GM19467 (cell line): ENCODE results near the gene TARS3.
A peak's percentile ranks its signal among the peaks of the same experiment; 100 is the strongest.
"Not testable (repeated sequence)": the region's sequence is repeated elsewhere in the genome, so short reads cannot be mapped to it uniquely, and the experiment has no call there.

Experiments used
- ATAC-seq: cut with Tn5 transposase; IDR thresholded peaks from one replicate; pipeline ENCODE4 v1.9.1; 2021; ENCODE audit warnings: mild to moderate bottlenecking, moderate library complexity; ENCODE audit not compliant: unreplicated experiment

Gene TARS3

DNA sequence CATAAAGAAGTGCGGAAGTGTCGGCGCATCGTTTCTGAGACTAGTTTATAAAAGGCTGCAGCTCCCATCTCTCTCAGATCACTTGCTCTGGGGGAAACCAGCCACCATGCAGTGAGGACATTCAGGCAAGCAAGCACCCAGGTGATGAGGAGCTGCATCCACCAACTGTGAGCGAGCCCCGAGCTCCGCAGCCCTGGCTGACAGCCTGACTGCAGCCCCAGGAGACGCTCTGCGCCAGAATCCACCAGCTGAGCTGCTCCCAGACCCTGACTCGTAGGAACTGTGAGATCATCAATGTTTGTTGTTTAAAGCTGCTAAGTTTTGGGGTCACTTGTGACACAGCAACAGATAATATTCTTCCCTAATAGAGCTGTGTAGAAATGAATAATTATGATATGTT is 67.1 kb downstream of the TARS3 start:
- no peak for ATAC-seq

DNA sequence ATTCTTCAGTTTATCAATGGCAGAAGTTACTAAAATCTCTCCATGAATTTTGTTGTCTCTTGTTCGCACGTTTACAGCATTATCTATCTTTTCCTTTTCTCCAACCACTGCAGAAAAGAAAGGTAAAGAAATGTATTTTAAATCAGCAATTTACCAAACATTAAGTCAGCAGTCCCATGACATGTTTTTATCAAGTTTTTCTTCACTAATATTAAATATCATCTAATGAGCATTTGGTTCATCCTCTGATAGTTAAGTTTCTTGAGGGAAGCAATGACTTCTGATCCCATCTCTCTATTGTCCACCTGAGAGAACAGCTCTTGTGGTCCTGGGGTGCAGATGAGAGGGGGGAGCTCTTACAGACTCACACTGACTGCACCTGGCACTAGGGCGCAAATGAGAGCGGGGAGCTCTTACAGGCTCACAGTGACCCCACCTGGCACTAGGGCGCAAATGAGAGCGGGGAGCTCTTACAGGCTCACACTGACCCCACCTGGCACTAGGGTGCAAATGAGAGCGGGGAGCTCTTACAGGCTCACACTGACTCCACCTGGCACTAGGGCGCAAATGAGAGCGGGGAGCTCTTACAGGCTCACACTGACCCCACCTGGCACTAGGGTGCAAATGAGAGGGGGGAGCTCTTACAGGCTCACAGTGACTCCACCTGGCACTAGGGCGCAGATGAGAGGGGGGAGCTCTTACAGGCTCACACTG is 69.5 kb downstream of the TARS3 start:
- ATAC-seq: not testable (repeated sequence)

DNA sequence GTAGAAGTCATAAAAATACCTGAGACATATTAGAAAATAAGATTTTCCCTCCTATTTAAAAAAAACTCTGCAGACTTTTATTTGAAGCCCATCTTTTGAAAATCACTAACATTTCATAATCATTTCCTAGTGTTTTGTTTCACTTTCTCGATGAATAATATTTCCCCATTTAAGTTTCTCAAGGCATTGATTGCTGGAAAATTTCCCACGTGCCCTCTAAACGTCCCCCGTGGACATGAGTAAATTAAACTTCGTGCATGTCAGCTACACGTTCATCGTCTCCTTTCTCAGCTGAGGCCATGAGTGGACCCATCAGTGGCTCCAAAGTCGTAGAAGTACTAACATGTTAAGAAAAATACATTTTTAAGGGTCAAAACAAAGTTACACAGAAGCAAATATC is 70.1 kb downstream of the TARS3 start:
- ATAC-seq: no peak

DNA sequence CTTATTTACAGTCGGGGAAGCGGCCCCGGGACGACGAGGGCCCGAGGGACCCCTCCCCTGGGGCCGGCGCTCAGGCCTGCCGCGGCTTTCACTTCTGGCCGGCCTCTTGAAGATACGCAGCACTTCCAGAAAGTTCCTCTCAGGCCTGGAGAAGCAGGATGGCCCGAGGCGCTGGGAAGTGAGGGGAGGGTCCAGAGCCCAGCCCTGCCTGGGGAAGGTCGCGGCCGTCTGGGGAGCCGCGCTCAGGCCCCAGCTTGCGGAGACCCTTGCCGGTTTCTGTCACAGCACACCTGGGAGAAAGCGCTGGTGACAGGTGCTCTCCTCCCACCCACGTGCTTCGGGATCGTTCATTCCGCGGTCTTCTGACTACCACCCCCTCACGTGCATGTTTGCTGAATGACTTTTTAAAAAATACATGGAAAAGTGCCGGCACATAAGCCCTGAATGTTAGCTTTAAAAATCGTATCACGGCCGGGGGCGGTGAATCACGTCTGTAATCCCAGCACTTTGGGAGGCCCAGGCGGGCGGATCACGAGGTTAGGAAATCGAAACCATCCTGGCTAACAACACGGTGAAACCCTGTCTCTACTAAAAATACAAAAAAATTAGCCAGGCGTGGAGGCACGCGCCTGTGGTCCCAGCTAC is 71.4 kb downstream of the TARS3 start:
- ATAC-seq: no peak

DNA sequence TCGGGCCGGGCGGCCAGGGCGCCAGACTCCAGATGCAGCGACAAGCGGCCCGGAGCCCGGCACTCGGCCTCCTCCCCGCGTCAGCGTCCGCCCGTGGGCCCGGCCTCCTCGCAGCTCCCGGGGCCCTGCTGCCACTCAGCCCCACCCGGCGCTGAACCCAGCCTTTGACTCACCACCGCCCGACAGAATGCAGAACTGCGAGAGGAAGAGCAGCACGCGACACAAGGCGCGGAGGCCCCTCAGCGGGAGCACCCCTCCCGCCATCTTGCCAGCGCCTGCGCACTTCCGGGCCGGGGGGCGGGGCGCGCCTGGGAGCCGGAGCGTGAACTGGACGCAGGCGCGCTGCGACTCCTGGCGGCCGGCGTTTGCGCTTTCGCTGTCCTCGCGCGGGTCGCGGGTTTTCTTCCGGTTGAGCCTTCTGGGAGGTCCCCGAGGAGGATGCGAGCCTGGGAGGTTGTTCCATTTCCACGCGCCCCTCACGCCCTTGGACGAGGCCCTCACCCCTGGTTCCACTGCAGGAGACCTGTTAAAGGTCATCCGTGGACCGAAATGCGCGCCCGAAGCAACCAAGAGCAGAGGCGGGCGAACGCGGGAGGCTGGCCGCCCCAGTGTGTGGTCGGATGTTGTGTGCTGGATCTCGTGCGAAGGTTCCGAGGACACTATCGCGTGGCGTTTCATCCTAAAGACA is 72.0 kb downstream of the TARS3 start, which contains the start of gene TM2D3:
Gene TM2D3, minus strand, starts transcription at position 284 of the 688 bp plus-strand sequence. Its CDS starts 20 bp downstream, at position 264.
- peak; percentile 88 for ATAC-seq

DNA sequence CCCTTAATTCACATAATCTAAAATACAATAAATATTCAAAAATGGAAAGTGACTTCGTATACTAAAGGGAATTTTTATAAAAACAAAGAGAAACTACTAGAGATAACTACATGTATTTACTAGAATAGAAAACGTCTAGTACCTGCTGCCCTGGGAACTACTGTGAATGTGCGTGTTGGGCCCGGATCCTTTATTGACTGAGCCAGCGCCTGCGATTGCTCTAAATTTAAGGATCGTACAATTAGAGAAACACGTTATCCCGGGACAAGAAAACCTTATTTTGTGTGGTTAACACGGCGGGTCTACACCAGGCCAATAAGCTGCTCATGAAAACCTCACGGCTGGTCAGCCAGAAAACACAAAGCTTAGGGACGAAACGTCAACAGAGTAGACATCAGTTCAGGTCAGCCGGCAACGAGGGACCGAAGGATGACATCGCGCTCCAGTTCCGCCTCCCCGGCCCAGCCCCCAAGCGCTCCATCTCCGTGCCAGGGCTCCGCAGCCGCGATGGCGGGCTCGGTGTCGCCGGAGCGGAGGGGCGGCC is 72.6 kb downstream of the TARS3 start:
- peak; percentile 42 for ATAC-seq

DNA sequence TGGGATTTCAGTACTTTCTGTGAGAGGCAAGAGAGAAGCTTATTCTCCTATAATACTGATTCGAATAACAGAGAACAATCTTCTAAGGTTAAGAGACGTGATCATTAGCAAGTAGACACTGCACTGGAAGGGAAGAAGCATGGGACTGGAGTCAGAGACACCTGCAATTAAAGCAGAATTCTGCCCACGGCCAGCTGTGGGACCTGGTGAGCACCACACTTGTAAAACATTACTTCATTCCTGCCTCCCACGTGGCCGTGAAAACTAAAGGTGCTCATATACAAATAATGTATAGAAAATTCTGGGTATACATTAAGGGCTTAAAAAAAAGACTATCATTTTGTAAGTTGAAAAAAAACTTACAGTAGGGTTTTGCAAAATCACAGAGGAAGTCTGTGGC is 74.1 kb downstream of the TARS3 start:
- ATAC-seq: no peak

DNA sequence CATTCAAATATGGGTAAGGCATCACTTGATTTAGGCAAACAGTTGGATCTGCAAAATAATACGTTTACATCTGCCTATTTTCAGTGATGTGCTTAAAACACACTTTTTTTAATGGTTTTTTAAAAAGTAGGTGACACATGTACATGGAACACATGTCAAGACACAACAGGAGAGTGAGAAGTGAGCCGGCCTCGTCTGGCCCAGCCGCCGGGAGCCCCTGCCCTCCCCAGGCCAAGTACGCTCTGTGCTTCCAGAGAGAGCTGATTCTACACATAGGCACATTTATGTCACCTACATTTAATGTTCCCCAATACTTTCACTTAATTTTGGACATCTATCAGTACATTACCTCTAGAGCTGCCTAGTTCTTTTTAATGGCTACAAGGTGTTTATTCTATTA is 75.9 kb downstream of the TARS3 start:
- no peak for ATAC-seq

DNA sequence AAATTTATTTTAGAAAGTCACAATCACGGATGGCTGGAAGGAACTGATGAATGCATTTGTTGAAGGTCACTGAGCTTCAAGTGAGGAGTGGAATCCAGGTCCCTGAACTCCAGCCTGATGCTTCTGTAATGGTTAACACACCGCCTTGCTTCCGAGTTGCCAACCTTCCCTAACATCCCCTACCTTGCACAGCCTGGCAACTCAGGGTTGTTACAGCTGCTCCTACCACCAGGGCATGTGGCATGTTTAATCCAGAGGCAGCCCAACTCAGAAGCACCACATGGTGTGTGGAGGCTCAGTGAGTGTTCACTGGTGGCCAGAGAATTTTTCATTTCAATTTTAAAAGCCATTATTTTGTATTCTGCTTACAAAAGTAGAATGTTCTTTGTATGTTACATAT is 77.0 kb downstream of the TARS3 start:
- no peak for ATAC-seq

DNA sequence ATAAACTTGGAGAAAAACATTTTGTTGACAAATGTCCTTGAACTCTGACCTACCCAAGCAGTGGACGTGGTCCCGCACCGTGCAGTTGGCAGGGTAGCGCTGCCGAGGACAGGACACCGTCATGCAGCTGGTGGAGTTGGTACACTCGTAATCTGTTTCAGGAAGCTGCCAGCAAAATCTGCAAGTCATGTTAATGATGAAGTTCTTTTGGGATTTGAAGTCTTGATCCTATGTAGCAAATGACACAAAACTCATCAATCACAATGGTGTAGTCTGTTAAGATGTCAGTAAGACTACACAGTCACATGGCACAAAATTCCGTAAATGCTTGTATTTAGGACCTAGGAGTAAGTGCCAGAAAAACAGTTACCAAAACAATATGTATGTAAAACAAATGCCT is 77.6 kb downstream of the TARS3 start:
- ATAC-seq: no peak

DNA sequence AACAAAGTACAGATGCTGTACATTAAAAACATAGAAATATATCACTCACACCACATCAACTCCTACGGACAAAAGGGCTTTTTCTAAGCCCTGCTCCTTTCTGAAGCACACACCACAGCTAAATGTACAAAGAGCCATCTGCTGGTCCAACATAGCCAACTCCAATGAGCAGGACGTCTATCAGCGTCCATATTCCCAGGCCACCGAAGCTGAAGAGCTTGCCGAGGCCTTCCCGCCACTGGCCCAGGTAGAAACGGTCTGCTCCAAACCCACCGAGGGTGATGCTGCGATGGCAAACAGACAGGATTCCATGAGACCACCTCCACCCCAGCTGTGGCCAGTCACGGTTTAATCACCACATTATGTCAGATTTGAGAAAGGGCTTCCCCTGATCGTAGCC is 81.9 kb downstream of the TARS3 start:
- no peak for ATAC-seq

DNA sequence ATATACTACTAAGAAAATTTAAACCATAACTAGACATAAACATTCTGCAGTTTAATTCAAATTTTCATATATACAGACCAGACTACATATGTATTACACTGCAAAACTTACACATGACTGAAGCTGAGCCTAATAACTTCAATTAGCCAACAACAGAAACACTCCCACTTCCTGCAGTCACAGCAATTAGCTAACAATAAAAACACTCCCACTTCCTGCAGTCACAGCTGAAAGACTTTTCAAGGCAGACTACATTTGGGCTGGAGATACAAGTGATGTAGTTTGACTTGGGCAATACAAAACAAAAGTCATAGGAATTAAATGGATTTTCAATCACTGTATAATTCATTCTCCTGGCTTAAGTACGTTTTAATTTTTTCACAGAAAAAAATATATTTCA is 82.4 kb downstream of the TARS3 start:
- ATAC-seq: no peak

DNA sequence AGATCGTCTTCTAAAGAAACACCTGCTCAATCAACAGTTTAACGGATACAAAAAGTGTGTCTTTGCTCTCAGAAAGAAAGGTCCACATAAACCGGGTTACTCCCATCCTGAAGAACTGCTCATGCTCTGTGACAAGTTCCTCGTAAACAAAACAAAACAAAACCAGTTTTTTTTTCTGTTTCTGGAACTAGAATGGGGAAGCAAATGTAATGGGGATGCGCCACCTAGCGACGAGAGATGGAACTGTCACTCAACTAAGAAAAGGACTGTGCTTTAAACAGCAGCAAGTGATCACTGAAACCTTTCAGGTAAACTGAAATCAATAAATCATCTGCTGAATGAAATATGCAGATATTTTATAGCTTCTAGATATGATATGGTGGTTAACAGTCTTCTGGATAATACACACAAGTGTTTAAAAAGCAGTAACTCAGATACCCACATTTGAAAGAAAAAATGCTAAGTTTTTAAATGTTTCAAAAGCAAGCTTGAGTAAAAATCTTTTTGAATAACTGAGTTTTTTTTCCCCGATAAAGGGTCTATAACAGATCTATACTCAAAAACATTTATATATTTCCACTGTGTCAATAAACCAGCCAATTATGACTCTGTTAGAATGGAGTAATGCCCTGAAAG is 83.0 kb downstream of the TARS3 start:
- no peak for ATAC-seq

DNA sequence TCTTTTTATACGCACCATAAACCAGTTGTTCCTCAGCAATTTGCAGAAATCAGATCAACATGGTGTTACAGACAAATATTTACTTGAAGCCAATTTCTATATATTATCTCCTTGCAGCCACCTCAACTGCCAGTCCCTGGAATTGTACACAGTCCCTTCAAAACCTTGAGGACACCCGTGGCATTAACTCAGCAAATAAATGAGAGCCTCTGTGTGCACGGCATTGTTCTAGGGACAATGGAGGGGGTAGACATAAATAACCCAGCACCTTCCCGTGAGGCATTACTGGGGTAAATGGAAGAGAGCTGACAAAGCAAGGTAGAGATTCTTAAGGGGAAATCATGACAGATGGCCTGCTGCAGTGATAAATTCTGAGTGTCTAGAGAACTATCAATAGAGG is 84.6 kb downstream of the TARS3 start:
- ATAC-seq: no peak

DNA sequence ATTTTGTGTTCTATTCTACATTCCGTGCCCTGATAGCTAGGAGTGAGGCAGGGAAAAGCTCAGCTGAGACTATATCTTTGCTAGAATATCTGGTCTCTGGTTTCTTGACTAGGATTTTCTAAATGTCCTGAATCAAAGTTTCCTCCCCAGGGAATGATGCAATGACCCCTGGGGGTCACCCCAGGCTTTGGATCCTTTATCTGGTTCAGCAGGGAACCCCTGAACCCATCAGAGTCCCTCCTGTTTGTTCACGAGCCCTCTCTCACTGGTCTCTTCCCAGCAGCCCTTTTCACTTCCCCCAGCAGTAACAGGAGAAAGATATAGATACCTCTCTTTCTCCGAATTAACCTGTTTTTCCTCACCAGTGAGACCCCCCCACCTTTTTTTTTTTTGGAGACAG is 86.4 kb downstream of the TARS3 start:
- ATAC-seq: no peak

DNA sequence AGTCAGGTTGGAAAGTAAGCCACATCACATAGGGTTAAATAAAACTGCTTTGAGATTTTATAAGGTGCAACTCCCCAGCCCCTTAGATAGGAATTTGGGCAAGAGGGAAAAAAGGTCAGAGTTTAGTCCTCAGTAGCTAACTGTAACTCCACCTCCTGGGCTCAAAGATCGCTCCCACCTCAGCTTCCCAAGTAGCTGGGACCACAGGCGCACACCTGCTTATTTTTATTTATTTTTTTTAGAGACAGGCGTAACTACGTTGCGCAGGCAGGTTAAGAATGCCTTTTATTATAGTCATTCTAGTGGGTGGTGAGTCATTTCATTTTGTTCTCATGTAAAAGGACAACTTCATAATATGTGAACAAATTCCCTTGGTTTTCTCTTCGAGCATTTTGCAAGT is 86.8 kb downstream of the TARS3 start:
- ATAC-seq: no peak

DNA sequence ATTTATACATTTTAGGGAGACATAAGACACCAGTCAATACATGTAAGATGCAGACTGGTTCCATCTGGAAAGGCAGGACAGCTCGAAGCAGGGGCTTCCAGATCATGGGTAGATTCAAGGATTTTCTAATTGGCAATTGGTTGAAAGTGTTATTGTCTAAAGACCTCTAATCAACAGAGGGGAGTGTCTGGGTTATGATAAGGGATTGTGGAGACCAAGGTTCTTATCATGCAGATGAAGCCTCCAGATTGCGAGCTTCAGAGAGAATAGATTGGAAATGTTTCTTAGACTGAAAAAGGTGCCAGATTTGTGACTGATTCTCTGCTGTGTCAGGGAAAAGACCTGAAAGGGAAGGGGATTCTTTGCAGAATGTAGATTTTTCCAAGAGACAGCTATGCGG is 87.2 kb downstream of the TARS3 start:
- ATAC-seq: no peak

DNA sequence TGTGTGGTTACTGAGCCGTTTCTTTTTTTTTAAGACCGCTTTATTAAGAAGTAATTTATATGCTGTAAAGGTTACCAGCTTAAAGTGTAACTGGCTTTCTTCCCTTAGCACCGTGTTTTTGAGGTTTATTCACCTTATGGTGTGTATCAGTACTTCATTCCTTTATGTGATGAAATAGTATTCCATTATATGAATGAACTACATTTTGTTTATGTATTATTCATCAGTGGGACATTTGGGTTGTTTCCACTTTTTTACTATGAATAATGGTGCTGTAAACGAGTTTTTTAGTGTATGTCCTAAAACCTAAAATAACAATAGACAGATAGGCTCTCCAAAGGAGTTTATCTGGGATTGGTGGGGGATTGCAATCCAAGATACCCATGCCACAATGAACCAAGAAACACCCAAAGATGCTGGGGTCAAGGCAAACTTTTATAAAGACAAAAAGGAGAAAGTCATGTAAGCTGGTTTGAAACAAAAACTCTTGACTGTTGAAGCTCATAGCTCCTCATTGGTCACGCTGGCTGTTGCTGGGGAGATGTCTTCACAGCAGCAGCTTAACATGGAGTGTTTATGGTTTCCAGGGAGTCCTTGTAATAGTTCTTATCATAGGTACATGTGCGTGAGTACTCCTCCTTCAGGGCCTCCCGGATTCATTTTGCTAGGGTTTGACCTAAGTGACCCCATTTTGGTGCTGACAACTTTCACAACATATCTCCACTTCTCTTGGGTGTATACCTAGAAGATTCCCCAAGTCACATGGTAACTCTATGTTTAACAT is 88.1 kb downstream of the TARS3 start:
- ATAC-seq: no peak

DNA sequence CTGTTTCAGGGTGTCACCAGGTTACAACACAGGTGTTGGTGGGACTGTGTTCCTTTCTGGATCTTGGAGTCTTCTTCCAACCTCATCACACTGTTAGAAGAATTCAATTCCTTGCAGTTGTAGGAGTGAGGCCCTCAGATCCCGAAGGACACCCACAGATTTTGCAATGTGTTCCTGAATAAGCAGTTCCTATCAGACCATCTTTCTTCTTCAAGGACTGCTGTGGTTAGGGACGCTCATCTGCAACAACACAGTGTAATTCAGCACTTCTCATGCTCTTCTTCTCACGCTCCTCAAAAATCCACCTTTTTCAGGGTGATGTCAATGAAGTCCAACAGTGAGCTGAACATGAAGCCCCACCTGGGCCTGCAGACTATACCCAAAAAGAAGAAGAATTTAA is 90.9 kb downstream of the TARS3 start:
- no peak for ATAC-seq

DNA sequence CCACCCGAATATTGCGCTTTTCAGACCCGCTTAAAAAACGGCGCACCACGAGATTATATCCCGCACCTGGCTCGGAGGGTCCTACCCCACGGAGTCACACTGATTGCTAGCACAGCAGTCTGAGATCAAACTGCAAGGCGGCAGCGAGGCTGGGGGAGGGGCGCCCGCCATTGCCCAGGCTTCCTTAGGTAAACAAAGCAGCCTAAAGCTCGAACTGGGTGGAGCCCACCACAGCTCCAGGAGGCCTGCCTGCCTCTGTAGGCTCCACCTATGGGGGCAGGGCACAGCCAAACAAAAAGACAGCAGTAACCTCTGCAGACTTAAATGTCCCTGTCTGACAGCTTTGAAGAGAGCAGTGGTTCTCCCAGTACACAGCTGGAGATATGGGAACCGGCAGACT is 97.5 kb downstream of the TARS3 start:
- ATAC-seq: not testable (repeated sequence)

DNA sequence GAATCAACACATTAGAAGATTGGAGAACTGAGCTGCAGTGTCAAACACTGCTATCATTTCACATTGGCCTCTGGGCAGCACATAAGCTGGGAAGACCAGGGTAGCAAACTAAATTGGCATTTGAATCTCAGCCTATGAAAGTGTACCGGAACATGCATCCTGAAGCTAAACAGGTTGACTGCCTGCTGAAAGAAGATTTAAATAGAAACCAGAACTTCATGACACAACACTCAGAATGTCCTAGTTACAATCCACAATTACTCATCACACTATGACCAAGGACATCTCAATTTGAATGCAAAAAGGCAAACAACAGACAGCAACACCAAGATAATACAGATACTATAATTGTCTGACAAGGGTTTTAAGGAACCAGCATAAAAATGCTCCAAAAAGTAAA is 98.3 kb downstream of the TARS3 start:
- ATAC-seq: no peak
